Activated CD4-positive, alpha-beta memory T cell treated with anti-CD3 and anti-CD28 coated beads, Interleukin-2, amount 10 ng/mL, durations not matched to agents 7 days and 5 days (primary cell): Measurements from ENCODE around the gene JMJD6. TPM values are rescaled to one million over a fixed set of nuclear protein-coding genes. Genes with fewer than 3 reads are reported as not detected.

Experiments used
- CTCF ChIA-PET: fragments of 350-600 bp; sonication (Branson Sonifier 250); formaldehyde crosslinking; loops from one replicate; lab custom pipeline; 2021; ENCODE audit warnings: antibody characterized with exemption, inconsistent platforms; lab: Charles Lee
- POLR2A ChIA-PET: fragments of 350-600 bp; sonication (Branson Sonifier 250); formaldehyde crosslinking; loops from one replicate; lab custom pipeline; 2021; ENCODE audit warnings: antibody characterized with exemption; lab: Charles Lee
- DNase-seq: peaks from one replicate; pipeline ENCODE4 v3.0.0-alpha.2; 2020
- H3K27ac Mint-ChIP-seq: one replicate; pipeline ENCODE4 v1.8.0; 2021; ENCODE audit warnings: mild to moderate bottlenecking, mixed read lengths
- H3K27me3 Mint-ChIP-seq: one replicate; pipeline ENCODE4 v1.8.0; 2021; ENCODE audit warnings: mixed read lengths
- H3K36me3 Mint-ChIP-seq: one replicate; pipeline ENCODE4 v1.8.0; 2021; ENCODE audit warnings: low read depth, mixed read lengths
- H3K4me1 Mint-ChIP-seq: one replicate; pipeline ENCODE4 v1.8.0; 2021; ENCODE audit warnings: mixed read lengths
- H3K4me3 Mint-ChIP-seq: one replicate; pipeline ENCODE4 v1.8.0; 2021; ENCODE audit warnings: mild to moderate bottlenecking, mixed read lengths
- H3K9me3 Mint-ChIP-seq: one replicate; pipeline ENCODE4 v1.8.0; 2021; ENCODE audit warnings: mixed read lengths
- total RNA-seq, 2 experiments: library from RNA; stranded (reverse); gene quantifications; one replicate each; pipeline ENCODE4 v1.2.3, GENCODE V29; 2021

The JMJD6 gene
- total RNA-seq, 2 experiments from 2014 or later = 66.8 to 68.0 TPM

GRCh38 chr17:76670020-76670717 lies 56.2 kb downstream of the JMJD6 start:
- peak overlapping the region; percentile 89 for H3K4me3 Mint-ChIP-seq
- H3K4me1 Mint-ChIP-seq = peaks cover 31% of the 10 kb centered on the region
- no peaks in the 10 kb centered on the region for H3K9me3 Mint-ChIP-seq
- H3K36me3 Mint-ChIP-seq = no peaks in the 10 kb centered on the region
- POLR2A ChIA-PET = interaction anchor here (1.2 to 1.9 kb wide), 2 partner anchors 11 to 57 kb away, joined by 3 to 12 read pairs; no protein-coding TSS in a partner anchor
- CTCF ChIA-PET = interaction anchor here (0.6 to 1.6 kb wide), 3 partner anchors 24 to 398 kb away, joined by 3 to 5 read pairs (median 4); no protein-coding TSS in a partner anchor
- peaks cover 15% of the 10 kb centered on the region for H3K27me3 Mint-ChIP-seq
- peak overlapping the region; percentile 87 for H3K27ac Mint-ChIP-seq
- DNase-seq = no peak

Other genes starting within 250 kb of the JMJD6 start
- gene RHBDF2, start 225.2 kb downstream of the JMJD6 start, total RNA-seq = 10 to 100 TPM; 33.2 to 33.8 TPM
- gene CYGB, start 188.9 kb downstream of the JMJD6 start, total RNA-seq = not detected
- gene PRCD, start 186.6 kb downstream of the JMJD6 start, total RNA-seq = not detected
- gene ST6GALNAC2, start 140.7 kb downstream of the JMJD6 start, total RNA-seq = under 1 TPM; 0.25 to 0.65 TPM
- gene ST6GALNAC1, start 82.8 kb downstream of the JMJD6 start, total RNA-seq = 1 to 10 TPM; 3.1 to 4.0 TPM
- gene MXRA7, start 15.6 kb downstream of the JMJD6 start, total RNA-seq = 1 to 10 TPM; 7.5 to 8.5 TPM
- 10 to 100 TPM; 43.0 to 48.0 TPM for gene METTL23, start 233 bp upstream of the JMJD6 start, total RNA-seq
- gene SRSF2, start 10.7 kb upstream of the JMJD6 start, total RNA-seq = 100 to 1,000 TPM; 316 to 325 TPM
- 10 to 100 TPM; 24.5 to 28.2 TPM for gene MFSD11, start 11.5 kb upstream of the JMJD6 start, total RNA-seq
- under 1 TPM; 0.08 to 0.13 TPM for gene MGAT5B, start 141.8 kb upstream of the JMJD6 start, total RNA-seq